Glutamatergic neuron (in vitro differentiated cells): ENCODE results near the gene CCT5. TPM values are rescaled to one million over a fixed set of nuclear protein-coding genes. Genes with fewer than 3 reads are reported as not detected.

Source experiments
- DNase-seq: peaks from one replicate; pipeline ENCODE4 v3.0.0; 2022
- H3K27ac Mint-ChIP-seq: one replicate; pipeline ENCODE4 v1.8.0; 2020; ENCODE audit warnings: mild to moderate bottlenecking, mixed read lengths, inconsistent platforms; ENCODE audit not compliant: unreplicated experiment
- H3K27me3 Mint-ChIP-seq: one replicate; pipeline ENCODE4 v1.8.0; 2020; ENCODE audit warnings: mild to moderate bottlenecking, moderate library complexity, mixed read lengths, inconsistent platforms; ENCODE audit not compliant: unreplicated experiment
- H3K36me3 Mint-ChIP-seq: one replicate; pipeline ENCODE4 v1.8.0; 2020; ENCODE audit warnings: mild to moderate bottlenecking, mixed read lengths, inconsistent platforms; ENCODE audit not compliant: unreplicated experiment
- H3K4me1 Mint-ChIP-seq: one replicate; pipeline ENCODE4 v1.8.0; 2020; ENCODE audit warnings: mild to moderate bottlenecking, low read depth, mixed read lengths, inconsistent platforms; ENCODE audit not compliant: unreplicated experiment
- H3K4me3 Mint-ChIP-seq: one replicate; pipeline ENCODE4 v1.8.0; 2020; ENCODE audit warnings: mild to moderate bottlenecking, mixed read lengths, inconsistent platforms; ENCODE audit not compliant: unreplicated experiment
- H3K9me3 Mint-ChIP-seq: one replicate; pipeline ENCODE4 v1.8.0; 2020; ENCODE audit warnings: mild to moderate bottlenecking, moderate library complexity, mixed read lengths, inconsistent platforms; ENCODE audit not compliant: unreplicated experiment
- CTCF ChIP-seq: fragments of 200-600 bp; sonication (generic); IDR thresholded peaks from one replicate; pipeline ENCODE4 v1.5.0; 2021; ENCODE audit not compliant: partially characterized antibody, unreplicated experiment
- total RNA-seq: library from RNA; stranded (reverse); fragmentation: NEBNext Ultra II Directional; extraction: Animal tissue kit (Norgen Biotek cat#: 25700); gene quantifications from one replicate; pipeline ENCODE4 v1.2.1, GENCODE V29; 2021; ENCODE audit not compliant: unreplicated experiment

Gene CCT5
- total RNA-seq, 1 donor from 2014 or later = 284 TPM

- TF ChIP-seq CTCF = no peak
- Mint-ChIP-seq H3K27me3 (peaks cover 2% of the 10 kb centered on the region), H3K9me3 (peaks cover 9% of the 10 kb centered on the region), H3K27ac (no peak overlapping the region), H3K36me3 (peaks cover 3% of the 10 kb centered on the region), H3K4me1 (peaks cover 6% of the 10 kb centered on the region), H3K4me3 (no peak overlapping the region)
- DNase-seq = no peak
Observed at GRCh38 chr5:10295619-10296326, 45.7 kb downstream of the CCT5 start.

GRCh38 chr5:10297646-10298204 lies 47.6 kb downstream of the CCT5 start:
- no peak for TF ChIP-seq CTCF
- H3K27me3 Mint-ChIP-seq = peaks cover 2% of the 10 kb centered on the region
- H3K4me1 Mint-ChIP-seq = peaks cover 6% of the 10 kb centered on the region
- no peak overlapping the region for H3K27ac Mint-ChIP-seq
- peak overlapping the region; percentile 4 for H3K4me3 Mint-ChIP-seq
- peaks cover 3% of the 10 kb centered on the region for H3K36me3 Mint-ChIP-seq
- H3K9me3 Mint-ChIP-seq = peaks cover 6% of the 10 kb centered on the region
- peak; percentile 28 for DNase-seq

GRCh38 chr5:10300246-10300645 lies 50.2 kb downstream of the CCT5 start:
- no peaks in the 10 kb centered on the region for H3K36me3 Mint-ChIP-seq
- peaks cover 12% of the 10 kb centered on the region for H3K4me1 Mint-ChIP-seq
- H3K4me3 Mint-ChIP-seq = no peak overlapping the region
- no peak for DNase-seq
- peaks cover 4% of the 10 kb centered on the region for H3K27me3 Mint-ChIP-seq
- H3K9me3 Mint-ChIP-seq = peaks cover 5% of the 10 kb centered on the region
- no peak overlapping the region for H3K27ac Mint-ChIP-seq
- TF ChIP-seq CTCF = no peak

GRCh38 chr5:10301266-10301665 lies 51.2 kb downstream of the CCT5 start:
- no peak for TF ChIP-seq CTCF

More at GRCh38 chr5:10301266-10301665, 51.2 kb downstream of the CCT5 start:
- no peak overlapping the region for H3K4me3 Mint-ChIP-seq
- no peak for DNase-seq
- no peak overlapping the region for H3K27ac Mint-ChIP-seq
- peaks cover 7% of the 10 kb centered on the region for H3K27me3 Mint-ChIP-seq
- H3K4me1 Mint-ChIP-seq = peaks cover 14% of the 10 kb centered on the region
- no peaks in the 10 kb centered on the region for H3K36me3 Mint-ChIP-seq
- H3K9me3 Mint-ChIP-seq = peaks cover 5% of the 10 kb centered on the region
